GM12872 (cell line): ENCODE results near the gene DEXI.

Experiments used
- TF ChIP-seq, protein P1 (sequence below): IDR thresholded peaks from 3 replicates; pipeline ENCODE4 v1.5.1; 2011; ENCODE audit warnings: low read depth, mild to moderate bottlenecking, low read length, moderate library complexity; ENCODE audit not compliant: insufficient read depth

The DEXI gene

DNA sequence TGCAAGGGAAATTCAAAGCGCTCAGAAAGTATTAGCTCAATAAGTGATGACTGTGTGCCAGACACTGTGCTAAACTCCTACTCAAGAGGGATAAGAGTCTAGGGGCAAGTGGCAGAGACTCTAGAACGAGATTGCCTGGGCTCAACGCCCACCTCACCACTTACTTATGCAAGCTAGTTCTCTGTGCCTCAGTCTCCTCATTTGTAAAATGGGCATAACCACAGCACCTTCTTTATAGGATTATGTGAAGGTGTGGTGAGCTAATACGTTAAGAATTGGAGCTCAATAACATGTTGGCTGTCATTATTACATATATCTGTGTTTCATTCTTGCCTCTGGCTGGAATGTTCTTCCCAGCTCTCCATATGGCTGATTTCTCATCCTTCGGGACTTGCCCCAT lies 15.4 kb downstream of the DEXI start:
- TF ChIP-seq, protein P1, sequence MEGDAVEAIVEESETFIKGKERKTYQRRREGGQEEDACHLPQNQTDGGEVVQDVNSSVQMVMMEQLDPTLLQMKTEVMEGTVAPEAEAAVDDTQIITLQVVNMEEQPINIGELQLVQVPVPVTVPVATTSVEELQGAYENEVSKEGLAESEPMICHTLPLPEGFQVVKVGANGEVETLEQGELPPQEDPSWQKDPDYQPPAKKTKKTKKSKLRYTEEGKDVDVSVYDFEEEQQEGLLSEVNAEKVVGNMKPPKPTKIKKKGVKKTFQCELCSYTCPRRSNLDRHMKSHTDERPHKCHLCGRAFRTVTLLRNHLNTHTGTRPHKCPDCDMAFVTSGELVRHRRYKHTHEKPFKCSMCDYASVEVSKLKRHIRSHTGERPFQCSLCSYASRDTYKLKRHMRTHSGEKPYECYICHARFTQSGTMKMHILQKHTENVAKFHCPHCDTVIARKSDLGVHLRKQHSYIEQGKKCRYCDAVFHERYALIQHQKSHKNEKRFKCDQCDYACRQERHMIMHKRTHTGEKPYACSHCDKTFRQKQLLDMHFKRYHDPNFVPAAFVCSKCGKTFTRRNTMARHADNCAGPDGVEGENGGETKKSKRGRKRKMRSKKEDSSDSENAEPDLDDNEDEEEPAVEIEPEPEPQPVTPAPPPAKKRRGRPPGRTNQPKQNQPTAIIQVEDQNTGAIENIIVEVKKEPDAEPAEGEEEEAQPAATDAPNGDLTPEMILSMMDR: no peak

DNA sequence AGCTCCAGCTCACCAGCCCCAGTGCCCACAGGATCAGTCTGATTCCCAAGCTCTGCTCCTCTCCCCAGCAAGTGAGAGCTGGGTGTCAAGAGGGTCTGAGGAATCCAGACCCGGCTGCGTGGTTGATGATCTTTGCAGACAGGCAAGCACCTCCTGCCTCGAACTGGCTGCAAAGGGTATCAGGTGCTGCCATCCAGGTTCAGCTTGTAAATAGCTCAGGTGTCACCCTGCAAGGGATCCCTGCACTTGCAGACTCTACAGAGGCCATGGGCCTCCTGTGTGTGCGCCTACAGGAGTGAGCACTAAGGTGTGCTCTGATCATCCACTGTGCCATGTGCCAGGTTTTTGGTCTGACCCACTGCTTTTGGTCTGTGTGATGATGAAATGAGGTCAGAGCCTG lies 16.2 kb downstream of the DEXI start:
- TF ChIP-seq, protein P1: no peak

DNA sequence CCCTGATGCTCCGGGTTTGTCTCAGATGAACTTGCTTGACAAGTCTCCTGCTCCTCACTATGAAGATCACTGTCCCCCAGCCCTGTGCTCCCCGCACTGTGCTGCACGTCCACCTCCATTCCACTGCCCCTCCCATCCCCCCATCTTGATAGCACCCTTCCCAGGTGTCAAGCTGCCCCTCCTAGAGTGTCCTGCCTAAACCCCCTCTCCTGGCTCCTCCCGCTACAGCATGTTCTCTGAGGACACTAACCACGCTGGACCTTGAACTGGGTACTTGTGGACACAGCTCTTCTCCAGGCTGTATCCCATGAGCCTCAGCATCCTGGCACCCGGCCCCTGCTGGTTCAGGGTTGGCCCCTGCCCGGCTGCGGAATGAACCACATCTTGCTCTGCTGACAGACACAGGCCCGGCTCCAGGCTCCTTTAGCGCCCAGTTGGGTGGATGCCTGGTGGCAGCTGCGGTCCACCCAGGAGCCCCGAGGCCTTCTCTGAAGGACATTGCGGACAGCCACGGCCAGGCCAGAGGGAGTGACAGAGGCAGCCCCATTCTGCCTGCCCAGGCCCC lies 18.5 kb downstream of the DEXI start:
- TF ChIP-seq, protein P1: no peak

DNA sequence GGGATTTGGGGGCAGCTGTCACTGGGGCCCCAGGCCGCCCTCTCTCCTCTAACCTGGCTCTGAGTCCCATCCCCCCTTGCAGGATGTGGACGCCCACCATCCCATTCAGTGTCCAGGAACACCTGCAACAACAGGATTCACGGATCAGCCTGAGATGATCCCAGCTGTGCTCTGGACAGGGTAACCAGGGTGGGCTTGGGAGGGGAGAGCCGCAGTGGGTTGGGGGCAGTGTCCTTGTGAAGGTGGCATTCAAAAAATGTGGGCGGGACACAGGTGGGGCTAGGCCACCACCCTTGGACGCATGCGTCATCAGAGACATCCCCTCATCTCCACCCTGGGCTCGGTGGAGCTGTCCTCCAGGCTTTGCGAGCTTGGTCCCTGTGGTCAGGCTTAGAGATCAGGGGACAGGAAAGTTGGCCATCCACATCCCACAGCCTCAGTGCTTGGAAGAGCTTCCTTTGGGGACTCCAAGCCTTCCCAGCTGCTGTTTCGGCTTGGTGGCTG lies 19.1 kb downstream of the DEXI start:
- TF ChIP-seq, protein P1: no peak

DNA sequence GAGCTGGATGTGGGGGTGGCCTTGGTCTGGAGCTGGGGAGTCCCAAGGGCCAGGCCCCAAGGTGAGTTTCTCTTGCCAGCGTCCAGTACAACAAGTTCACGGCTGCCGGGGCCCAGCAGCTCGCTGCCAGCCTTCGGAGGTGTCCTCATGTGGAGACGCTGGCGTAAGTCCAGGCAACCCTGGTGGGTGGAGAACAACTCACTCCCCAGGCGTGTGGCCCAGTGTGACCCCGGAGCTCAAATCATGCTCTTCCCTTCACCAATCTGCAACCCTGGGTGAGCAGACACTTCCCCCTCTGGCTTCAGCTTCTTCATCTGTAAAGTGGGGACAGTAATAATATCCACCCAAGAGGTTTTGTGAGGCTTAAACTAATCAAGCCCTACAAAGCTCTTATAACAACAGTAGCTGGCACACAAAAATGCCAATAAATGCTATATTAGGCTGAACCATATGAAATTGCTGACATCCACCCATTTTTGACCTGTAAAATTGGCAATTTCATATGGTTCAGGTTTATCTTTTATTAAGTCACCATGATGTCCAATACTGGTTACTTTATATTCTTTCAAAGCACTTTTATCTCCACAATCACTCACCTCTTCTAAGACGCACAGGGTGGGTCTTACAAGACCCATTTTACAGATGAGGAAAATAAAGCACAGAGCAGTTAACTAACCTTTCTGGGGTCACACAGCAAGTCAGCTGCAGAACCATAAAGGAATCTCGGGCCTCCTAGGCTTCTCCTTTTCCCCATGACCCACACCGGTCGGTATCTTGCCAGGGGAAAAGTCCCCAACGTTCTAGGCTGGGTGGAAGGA lies 19.7 kb downstream of the DEXI start:
- TF ChIP-seq, protein P1: no peak

DNA sequence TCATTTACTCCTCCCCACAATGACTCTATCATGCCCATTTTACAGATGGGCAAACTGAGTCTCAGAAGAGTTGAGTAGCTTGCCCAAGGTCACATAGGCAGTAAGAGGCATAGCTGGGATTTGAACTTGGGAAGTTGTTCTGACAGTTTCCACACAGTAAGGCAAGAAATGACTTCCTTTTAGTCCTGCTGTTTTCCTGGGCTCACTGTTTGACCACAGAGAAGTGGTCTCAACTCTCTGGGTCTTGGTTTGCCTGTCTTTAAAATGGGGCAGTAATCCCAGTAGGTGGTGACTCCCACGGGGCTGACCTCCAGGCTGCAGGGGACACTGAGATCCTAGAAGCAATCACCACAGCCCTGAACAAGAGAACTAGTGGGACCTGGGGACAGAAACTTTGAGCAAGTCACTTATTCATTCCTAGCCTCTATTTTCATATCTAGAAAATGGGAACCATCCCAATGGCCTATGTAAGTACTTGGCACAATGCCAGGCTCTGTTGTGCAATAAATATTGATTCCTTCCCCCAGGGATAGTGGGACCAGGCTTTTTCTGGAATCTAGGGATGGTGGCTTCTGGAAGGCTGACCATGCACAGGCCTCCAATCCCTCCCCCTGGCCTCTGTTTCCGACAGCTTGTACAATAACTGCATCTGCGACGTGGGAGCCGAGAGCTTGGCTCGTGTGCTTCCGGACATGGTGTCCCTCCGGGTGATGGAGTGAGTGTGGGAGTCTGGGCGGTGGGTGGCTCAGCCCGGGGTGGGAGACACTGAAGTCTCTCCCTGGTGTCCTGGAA lies 20.5 kb downstream of the DEXI start:
- TF ChIP-seq, protein P1: no peak

DNA sequence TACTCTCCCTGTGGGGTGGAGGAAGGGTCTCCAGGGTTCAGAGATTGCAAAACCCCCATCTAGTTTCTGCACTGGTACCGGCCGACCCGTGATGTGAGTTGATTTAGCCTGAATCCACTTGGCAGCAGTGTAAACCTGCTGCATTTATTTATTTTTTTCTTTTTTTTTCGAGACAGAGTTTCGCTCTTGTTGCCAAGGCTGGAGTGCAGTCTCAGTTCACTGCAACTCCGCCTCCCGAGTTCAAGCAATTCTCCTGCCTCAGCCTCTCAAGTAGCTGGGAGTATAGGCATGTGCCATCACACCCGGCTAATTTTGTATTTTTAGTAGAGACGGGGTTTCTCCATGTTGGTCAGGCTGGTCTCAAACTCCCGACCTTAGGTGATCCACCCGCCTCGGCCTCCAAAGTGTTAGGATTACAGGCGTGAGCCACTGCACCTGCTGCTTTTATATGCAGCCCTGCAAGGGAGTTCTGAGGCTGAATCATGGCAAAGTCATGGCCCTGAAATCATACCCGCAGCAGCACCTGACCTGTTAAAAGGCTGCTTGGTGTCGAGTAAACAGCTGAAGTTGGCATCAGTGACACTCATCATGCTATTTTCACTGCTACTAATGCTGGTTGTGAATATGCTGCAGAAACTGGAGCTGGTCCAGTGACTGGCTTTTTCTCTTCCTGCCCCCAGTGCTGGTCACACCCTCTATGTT lies 21.4 kb downstream of the DEXI start:
- TF ChIP-seq, protein P1: no peak
